A204.1 (cell line): ENCODE measurements around the gene HAAO.
"Not testable (repeated sequence)": the region's sequence is repeated elsewhere in the genome, so short reads cannot be mapped to it uniquely, and the experiment has no call there.

Source experiments
- FAIRE-seq: peaks from 2 replicates; lab custom pipeline; 2012; peaks lifted over from hg19 to GRCh38; lab: Jason Lieb, UNC

The HAAO gene

GRCh38 chr2:42792583-42793333, at the start of gene HAAO:
Gene HAAO (minus strand): TSS chr2:42792583. CDS start chr2:42792536, 47 bp downstream.
- no peak for FAIRE-seq

DNA sequence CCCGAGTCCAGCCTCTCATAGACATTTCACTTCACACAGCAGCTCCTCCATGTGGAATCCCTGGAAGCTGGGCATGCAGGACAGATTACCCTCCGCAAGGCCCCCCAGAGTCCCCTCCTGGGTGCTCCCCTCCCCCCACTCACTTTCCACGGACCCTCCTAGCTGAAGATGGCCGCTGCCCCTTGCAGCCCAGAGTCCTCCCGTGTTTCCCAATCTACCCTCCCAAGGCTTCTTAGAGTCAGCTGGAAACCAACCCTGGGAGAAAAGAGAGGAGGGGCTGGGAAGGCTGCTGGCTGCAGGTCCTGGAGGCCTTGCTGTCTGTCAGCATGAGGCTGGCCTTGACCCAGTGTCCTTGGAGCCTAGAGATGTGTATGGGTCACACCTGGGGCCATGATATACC, 49.0 kb upstream of the HAAO start:
- no peak for FAIRE-seq

GRCh38 chr2:42840760-42841159, 48.4 kb upstream of the HAAO start:
- FAIRE-seq, result no peak

GRCh38 chr2:42839809-42840501, 47.6 kb upstream of the HAAO start:
- no peak for FAIRE-seq

DNA sequence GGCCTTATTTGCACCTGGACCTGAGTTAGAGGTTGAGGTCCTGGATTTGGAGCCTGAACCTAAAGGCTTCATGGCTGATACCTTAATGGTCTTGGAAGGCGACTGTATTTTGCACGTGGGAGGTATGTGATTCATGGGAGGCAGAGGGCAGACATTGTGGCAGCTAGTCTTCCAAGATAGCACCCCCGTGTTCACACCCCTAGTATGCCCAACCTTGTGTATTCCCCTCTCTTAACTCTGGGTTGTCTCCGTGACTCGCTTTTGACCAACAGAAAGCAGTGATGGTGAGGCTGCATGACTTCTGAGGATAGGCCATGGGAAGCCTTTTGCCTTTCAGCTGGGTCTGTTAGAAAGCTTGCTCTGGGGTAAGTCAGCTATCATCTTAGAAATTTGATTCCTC, 45.8 kb upstream of the HAAO start:
- no peak for FAIRE-seq

- FAIRE-seq, result no peak
Observed at GRCh38 chr2:42835577-42836371, 43.4 kb upstream of the HAAO start.

GRCh38 chr2:42834161-42834560, 41.8 kb upstream of the HAAO start:
- no peak for FAIRE-seq

DNA sequence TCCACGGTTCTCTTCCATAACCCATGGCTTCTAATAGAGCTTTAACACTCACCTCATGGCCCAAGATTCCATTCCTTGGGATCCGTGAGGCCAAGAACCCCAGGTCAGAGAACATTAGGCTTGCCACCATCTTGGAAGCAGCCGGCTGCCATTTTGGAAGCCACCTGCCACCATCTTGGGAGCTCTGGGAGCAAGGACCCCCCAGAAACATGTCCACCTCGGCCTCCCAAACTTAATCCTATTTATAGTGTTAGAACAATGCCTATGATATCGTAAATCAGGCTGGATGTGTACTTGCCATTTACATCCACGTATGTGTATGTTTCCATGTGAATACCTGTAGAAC, 39.9 kb upstream of the HAAO start:
- FAIRE-seq, result no peak

DNA sequence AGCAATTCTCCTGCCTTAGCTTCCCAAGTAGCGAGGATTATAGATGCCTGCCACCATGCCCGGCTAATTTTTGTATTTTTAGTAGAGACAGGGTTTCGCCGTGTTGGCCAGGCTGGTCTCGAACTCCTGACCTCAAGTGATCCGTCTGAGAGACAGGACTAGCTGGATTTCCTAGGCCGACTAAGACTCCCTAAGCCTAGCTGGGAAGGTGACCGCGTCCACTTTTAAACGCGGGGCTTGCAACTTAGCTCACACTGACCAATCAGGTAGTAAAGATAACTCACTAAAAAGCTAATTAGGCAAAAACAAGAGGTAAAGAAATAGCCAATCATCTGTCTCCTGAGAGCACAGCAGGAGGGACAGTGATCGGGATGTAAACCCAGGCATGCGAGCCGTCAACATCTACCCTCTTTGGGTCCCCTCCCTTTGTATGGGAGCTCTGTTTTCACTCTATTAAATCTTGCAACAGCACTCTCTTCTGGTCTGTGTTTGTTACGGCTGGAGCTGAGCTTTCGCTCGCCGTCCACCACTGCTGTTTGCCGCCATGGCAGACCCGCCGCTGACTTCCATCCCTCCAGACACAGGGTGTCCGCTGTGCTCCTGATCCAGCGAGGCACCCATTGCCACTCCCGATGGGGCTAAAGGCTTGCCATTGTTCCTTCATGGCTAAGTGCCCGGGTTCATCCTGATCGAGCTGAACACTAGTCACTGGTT, 39.3 kb upstream of the HAAO start:
- FAIRE-seq, result not testable (repeated sequence)

DNA sequence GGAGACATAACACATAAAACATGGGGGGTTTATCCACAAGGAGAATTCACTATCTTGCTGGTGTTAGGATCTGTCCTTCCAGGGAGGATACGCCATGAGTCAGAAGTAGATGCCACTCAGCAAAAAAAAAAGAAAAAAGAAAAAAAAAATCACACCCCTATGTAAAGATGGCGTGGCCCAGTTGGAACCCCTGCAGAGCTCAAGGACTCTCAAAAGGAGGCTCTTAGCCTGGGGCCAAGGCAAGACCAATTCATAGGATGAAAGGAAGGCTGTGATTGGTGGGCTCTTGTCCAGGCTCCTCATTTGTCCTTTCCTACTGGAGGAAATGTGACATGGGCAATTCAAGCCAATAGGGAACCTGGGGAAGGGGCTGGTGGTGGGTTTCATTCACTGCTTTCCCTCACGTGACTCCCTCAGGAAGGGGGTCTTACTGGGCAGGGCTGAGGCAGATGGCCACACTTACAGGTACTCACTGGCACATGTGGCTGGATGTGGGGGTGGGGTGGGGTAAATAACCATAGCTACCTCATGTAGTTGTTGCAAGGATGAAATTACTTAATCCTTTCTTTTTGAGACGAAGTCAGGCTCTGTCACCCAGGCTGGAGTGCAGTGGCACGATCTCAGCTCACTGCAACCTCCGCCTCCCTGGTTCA, 38.7 kb upstream of the HAAO start:
- no peak for FAIRE-seq

GRCh38 chr2:42829671-42830440, 37.5 kb upstream of the HAAO start:
- FAIRE-seq, result no peak

DNA sequence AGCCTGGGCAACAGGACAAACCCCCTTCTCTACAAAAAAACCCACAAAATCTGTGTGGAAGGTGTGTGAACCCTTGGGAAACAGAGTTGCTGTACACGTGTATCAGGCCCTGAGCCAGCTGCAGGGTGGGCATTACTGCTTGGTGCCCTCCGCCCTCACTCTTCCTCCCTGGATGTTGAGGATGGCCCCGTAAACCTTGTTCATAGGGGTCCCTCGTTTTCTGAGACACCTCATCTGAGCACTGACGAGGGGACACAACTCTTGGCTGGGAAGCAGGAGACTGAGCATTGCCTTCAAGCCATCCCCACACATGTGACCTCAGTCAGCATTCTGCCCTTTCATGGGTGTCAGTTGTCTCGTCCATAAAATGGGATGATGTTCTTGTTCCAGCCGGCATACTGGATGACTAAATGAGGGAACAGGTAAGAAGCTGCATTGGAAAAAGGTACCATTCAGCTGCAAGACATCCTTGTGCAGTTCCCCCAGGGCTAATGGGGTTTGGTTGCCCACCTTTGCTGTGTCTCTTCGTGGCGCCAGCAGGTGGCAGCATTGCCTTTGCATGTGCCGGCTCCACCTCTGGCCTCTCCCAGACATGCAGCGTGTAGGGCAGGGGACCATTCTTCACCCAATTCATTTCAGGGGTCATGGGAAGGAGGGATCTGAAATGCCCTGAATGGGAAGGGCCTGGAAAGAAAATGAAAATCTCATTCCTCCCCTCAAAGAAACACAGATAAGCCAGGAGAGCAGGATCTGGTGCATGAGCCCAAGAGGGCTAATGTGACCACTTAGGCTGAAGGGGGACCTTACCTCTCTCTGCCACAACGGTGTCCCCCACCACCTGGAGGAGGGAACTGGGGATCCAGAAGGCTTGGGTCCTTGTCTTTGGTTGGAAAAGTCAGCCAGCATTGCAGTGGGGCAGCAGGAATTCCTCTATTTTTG, 36.4 kb upstream of the HAAO start:
- no peak for FAIRE-seq

GRCh38 chr2:42827647-42828486, 35.5 kb upstream of the HAAO start:
- FAIRE-seq, result no peak

DNA sequence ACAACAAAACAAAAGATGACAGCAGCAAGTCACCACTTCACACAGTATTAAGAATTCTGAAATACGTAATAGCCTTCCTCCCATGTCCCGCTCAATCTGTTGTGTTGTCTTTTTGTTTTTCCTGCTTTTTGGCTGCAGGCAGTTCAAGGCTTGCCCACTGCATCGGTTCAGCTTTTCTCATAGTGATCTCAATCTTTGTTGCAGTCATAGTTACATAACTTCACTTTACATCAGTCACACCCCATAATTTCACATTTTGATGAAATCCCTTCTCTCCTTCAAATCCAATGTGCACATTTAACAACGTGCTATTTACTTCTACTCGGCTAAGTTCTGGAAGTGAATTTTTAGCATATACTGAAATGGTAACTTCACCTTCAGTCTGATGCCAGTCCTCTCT, 33.8 kb upstream of the HAAO start:
- no peak for FAIRE-seq

DNA sequence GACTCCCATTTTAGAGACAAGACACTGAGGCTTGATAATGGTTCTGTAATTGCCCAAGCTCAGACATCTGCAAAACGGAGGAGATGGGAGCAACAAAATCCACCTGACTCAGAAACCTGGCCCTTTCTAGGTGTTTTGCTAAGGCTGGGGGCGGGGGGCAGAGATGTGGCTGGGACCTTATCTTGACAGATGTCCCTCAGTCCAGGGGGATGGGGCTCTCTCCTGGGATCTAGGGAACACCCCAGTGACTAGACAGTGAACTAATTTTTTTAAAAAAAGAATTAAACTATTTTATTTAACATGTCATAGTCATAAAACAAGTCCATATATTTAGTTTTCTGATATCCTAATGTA, 32.0 kb upstream of the HAAO start:
- FAIRE-seq, result no peak

GRCh38 chr2:42823744-42824453, 31.5 kb upstream of the HAAO start:
- FAIRE-seq, result no peak

- FAIRE-seq, result no peak
Observed at GRCh38 chr2:42819160-42819559, 26.8 kb upstream of the HAAO start.

- no peak for FAIRE-seq
Observed at GRCh38 chr2:42815726-42816125, 23.3 kb upstream of the HAAO start.

DNA sequence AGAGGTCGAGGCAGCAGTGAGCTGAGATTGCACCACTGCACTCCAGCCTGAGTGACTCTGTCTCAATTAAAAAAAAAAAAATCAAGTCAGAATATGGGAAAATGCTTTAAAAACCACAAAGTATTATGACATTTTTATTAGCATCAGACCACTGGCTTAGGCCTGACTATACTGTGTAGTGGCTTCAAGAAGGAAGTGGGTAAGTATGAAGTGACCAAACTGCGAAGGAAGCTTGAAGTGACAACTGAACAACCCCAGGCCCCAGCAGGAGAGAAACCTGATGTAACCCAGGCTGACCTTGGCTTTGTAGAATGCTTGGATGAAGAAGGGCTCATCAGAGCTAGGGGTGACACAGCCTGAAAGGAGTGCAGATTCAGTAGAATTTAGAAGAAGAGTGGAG, 21.4 kb upstream of the HAAO start:
- no peak for FAIRE-seq
